Central memory CD8-positive, alpha-beta T cell (primary cell): ENCODE measurements around the gene POLE2.
"Not testable (repeated sequence)": the region's sequence is repeated elsewhere in the genome, so short reads cannot be mapped to it uniquely, and the experiment has no call there.

Source experiments
- ATAC-seq: fragments of 150-1000 bp; cut with Tn5 transposase; replicated peaks from 2 replicates; pipeline ENCODE4 v1.10.0; 2022; ENCODE audit warnings: mild to moderate bottlenecking, moderate FRiP score, moderate number of reproducible peaks; ENCODE audit not compliant: poor library complexity, severe bottlenecking; ENCODE audit errors: extremely low read depth
- DNase-seq, 2 donors: peaks; one replicate each; pipeline ENCODE4 v3.0.0; 2021; ENCODE audit warnings: low spot score in 2 of 2
- H3K27ac Mint-ChIP-seq: one replicate; pipeline ENCODE4 v1.8.0; 2022; ENCODE audit warnings: low read depth, mild to moderate bottlenecking, moderate library complexity, mixed read lengths
- H3K27me3 Mint-ChIP-seq: one replicate; pipeline ENCODE4 v1.8.0; 2022; ENCODE audit warnings: mixed read lengths
- H3K36me3 Mint-ChIP-seq: one replicate; pipeline ENCODE4 v1.8.0; 2022; ENCODE audit warnings: mild to moderate bottlenecking, moderate library complexity, mixed read lengths; ENCODE audit not compliant: insufficient read depth
- H3K4me1 Mint-ChIP-seq: one replicate; pipeline ENCODE4 v1.8.0; 2022; ENCODE audit warnings: mixed read lengths
- H3K4me3 Mint-ChIP-seq: one replicate; pipeline ENCODE4 v1.8.0; 2022; ENCODE audit warnings: mild to moderate bottlenecking, moderate library complexity, mixed read lengths
- H3K9me3 Mint-ChIP-seq: one replicate; pipeline ENCODE4 v1.8.0; 2022; ENCODE audit warnings: mixed read lengths

Gene POLE2

DNA sequence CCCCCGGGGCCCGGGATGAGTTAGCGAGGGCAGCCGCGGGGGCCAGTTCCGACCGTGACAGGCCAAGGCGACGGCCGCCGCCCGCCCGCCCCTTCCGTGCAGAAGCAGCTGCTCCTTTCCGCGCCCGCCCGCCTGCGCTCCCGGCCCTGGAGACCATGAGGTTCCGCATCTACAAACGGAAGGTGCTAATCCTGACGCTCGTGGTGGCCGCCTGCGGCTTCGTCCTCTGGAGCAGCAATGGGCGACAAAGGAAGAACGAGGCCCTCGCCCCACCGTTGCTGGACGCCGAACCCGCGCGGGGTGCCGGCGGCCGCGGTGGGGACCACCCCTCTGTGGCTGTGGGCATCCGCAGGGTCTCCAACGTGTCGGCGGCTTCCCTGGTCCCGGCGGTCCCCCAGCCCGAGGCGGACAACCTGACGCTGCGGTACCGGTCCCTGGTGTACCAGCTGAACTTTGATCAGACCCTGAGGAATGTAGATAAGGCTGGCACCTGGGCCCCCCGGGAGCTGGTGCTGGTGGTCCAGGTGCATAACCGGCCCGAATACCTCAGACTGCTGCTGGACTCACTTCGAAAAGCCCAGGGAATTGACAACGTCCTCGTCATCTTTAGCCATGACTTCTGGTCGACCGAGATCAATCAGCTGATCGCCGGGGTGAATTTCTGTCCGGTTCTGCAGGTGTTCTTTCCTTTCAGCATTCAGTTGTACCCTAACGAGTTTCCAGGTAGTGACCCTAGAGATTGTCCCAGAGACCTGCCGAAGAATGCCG lies 66.7 kb downstream of the POLE2 start:
- Mint-ChIP-seq H3K36me3 (peaks cover 52% of the 10 kb centered on the region), H3K27me3 (no peaks in the 10 kb centered on the region), H3K4me3 (peak overlapping the region; percentile 97), H3K9me3 (no peaks in the 10 kb centered on the region), H3K4me1 (peaks cover 55% of the 10 kb centered on the region), H3K27ac (peak overlapping the region; percentile 100)
- ATAC-seq (peak; percentile 7), DNase-seq (no peak)

DNA sequence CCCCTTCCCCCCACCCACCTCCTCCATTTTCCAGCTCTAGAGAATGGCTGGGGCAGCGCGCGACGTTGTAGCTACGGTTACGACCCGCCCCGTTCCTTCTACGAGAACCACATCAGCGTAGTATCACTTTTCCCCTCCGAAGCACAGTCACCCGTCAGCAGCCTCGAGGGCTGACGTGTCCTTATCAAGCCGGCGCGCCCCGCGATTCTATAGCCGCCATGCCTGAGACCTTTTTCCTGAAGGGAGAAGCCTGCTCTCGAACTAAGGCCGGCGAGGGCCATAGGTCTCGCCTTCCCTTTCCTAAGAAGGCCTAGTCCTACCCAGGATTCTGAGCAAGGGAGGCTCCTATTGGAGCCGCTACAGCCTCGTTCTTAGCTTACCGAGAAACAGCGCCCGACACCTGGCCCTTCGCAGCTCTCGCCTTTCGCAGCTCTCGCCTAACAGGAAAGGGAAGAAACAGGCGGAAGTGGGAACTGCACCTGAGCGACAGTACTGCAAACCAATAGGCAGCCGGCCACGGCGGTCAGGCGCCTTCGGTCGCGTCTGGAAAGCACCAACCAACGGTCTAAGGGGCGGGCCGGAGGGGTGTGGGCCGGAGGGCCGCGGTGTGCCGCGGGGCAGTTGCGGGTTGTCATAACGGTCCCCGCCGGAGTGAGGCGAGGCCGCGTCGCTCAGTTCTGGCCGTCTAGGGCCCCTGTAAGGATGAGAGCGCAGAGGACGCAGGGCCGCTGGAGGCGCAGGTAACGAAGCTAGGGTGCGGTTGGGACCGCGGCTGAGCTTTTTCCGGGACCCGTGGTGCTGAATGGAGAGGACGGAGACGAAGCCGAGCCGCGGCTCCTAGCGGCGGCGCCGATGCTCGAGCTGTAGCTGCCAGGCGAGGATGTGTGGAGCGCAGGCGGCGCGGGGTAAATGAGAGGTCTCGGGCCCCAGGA lies 67.6 kb downstream of the POLE2 start, which contains the start of the genes MGAT2 and RPL36AL:
Gene MGAT2 (plus strand): TSS at position 618 of the 932 bp plus-strand sequence. CDS start 470 bp downstream, outside the sequence.
Gene RPL36AL (minus strand): TSS at position 445 of the 932 bp plus-strand sequence. CDS start 1,522 bp downstream, outside the sequence.
- Mint-ChIP-seq H3K36me3 (peaks cover 51% of the 10 kb centered on the region), H3K4me3 (peak within 1 kb of the TSS; percentile 97)

DNA sequence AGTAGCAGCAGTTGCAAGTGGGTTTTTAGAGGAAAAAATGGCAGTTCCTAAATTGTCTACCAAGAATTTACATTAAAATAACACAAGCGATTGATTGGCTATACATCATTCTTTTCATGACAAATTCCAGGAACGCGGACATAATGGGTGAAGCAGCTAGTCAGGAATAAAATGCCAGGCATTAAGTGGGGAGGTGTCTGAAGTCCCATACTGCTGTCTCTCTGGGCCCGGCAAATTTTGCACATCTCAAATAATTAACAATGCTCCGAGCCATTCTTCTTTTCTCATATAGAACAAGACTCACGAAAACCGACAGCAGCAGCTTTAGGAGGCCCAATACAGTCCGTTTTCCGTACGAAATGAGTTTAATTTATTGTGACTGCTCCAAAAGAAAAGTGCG lies 68.3 kb downstream of the POLE2 start:
- no peaks in the 10 kb centered on the region for H3K27me3 Mint-ChIP-seq
- H3K9me3 Mint-ChIP-seq: no peaks in the 10 kb centered on the region
- peak; percentile 0 for ATAC-seq
- peaks cover 50% of the 10 kb centered on the region for H3K4me1 Mint-ChIP-seq
- peak overlapping the region; percentile 100 for H3K27ac Mint-ChIP-seq
- H3K36me3 Mint-ChIP-seq: peaks cover 51% of the 10 kb centered on the region
- peak overlapping the region; percentile 97 for H3K4me3 Mint-ChIP-seq
- no peak for DNase-seq

More for the DNA sequence above, 67.6 kb downstream of the POLE2 start, which contains the start of the genes MGAT2 and RPL36AL:
- DNase-seq: peak; percentile 89 to 91
- H3K27ac Mint-ChIP-seq: peak within 1 kb of the TSS; percentile 100
- H3K9me3 Mint-ChIP-seq: no peaks in the 10 kb centered on the region
- no peaks in the 10 kb centered on the region for H3K27me3 Mint-ChIP-seq
- peak; percentile 79 for ATAC-seq
- peaks cover 51% of the 10 kb centered on the region for H3K4me1 Mint-ChIP-seq

DNA sequence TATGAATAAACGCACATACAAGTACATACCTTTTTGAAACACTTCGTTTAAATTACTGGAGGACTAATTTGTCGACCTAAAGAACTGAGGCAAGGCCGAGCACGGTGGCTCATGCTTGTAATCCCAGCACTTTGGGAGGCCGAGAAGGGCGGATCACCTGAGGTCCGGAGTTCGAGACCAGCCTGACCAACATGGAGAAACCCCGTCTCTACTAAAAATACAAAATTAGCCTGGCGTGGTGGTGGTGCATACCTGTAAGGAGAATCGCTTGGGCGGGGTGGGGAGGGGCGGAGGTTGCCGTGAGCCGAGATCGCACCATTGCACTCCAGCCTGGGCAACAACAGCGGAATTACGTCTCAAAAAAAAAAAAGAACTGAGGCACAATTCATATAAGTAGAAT lies 68.7 kb downstream of the POLE2 start:
- not testable (repeated sequence) for ATAC-seq, H3K9me3 Mint-ChIP-seq, H3K27me3 Mint-ChIP-seq, DNase-seq
- Mint-ChIP-seq H3K4me3 (peak overlapping the region; percentile 97), H3K27ac (peak overlapping the region; percentile 100), H3K4me1 (peaks cover 48% of the 10 kb centered on the region), H3K36me3 (peaks cover 50% of the 10 kb centered on the region)

DNA sequence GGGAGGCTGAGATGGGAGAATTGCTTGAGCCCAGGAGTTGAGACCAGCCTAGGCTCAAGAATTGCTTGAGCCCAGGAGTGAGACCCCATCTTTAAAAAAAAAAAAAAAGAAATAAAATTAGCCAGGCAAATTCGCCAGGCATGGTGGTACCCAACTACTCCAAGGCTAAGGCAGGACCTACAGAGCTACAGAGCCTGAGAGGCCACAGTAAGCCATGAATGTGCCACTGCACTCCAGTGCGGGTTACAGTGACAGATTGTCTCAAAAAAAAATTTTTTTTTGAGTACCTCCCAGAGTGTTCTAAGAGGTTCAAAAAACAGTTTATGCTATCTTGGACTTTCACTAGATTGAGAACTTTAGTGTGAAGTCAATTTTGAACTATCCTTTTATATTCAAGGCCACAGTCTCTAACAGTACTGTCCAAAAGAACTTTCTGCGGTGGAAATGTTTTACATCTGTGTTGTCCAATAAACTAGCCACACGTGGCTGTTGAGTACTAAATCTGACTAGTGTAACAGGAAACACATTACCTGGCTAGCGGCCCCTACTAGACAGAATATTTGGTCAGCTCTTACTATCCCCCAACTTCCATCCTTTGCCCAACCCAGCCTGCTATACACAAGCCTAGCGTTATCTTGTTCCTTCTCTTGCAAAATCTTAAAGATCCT lies 70.0 kb downstream of the POLE2 start:
- peaks cover 50% of the 10 kb centered on the region for H3K36me3 Mint-ChIP-seq
- peaks cover 44% of the 10 kb centered on the region for H3K4me1 Mint-ChIP-seq
- DNase-seq (no peak), ATAC-seq (no peak)
- peak overlapping the region; percentile 100 for H3K27ac Mint-ChIP-seq
- H3K9me3 Mint-ChIP-seq: no peaks in the 10 kb centered on the region
- no peaks in the 10 kb centered on the region for H3K27me3 Mint-ChIP-seq
- no peak overlapping the region for H3K4me3 Mint-ChIP-seq

DNA sequence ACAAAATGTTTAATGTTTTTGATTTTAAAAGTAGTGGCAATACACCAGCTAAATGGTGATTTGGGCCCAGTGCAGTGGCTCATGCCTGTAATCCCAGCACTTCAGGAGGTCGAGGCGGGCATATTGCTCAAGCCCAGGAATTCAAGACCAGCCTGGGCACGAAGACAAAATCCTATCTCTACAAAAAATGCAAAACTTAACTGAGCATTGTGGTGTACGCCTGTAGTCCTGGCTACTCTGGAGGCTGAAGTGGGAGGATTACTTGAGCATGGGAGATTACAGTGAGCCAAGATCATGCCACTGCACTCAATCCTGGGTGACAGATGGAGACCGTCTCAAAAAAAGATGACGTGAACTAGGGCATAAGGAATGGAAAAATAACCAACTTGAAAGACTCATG lies 72.2 kb downstream of the POLE2 start:
- H3K4me1 Mint-ChIP-seq: peaks cover 26% of the 10 kb centered on the region
- H3K27me3 Mint-ChIP-seq: no peaks in the 10 kb centered on the region
- ATAC-seq (no peak), DNase-seq (no peak)
- no peaks in the 10 kb centered on the region for H3K9me3 Mint-ChIP-seq
- no peak overlapping the region for H3K4me3 Mint-ChIP-seq
- H3K27ac Mint-ChIP-seq: peak overlapping the region; percentile 71
- H3K36me3 Mint-ChIP-seq: peaks cover 43% of the 10 kb centered on the region

DNA sequence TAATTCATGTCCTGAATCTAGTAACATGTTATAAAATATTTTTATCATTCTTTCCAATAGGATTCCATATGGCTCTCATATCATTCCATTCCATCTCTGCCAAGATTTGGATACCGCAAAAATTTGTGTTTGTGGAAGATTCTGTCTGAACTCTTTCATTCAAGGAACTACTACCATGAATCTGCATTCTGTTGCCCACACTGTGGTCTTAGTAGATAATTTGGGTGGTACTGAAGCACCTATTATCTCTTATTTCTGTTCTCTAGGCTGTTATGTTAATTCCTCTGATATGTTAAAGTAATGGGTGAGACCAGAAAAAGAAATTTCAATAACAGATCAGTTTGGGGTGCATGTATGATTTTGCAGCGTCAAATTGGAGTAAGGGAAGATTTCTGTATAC lies 73.8 kb downstream of the POLE2 start:
- ATAC-seq (no peak), DNase-seq (no peak)
- Mint-ChIP-seq H3K27ac (no peak overlapping the region), H3K27me3 (no peaks in the 10 kb centered on the region), H3K36me3 (peaks cover 30% of the 10 kb centered on the region), H3K4me3 (no peak overlapping the region), H3K9me3 (no peaks in the 10 kb centered on the region), H3K4me1 (peaks cover 17% of the 10 kb centered on the region)

DNA sequence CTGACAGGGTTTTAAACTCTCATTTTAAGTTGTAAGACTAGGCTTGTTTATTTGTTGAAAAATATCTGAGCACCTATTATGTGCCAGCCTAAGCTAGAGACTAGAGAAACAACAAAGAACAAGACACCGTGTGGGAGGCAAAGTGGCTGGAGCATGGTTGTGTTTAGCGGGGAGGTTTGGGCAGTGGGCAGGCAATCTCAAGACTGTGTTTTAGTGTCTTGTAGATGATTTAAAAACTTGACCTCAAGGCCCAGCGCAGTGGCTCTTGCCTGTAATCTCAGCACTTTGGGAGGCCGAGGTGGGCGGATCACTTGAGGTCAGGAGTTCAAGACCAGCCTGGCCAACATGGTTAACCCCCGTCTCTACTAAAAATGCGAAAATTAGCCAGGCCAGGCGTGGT lies 75.3 kb downstream of the POLE2 start:
- Mint-ChIP-seq H3K4me3 (no peak overlapping the region), H3K27me3 (no peaks in the 10 kb centered on the region), H3K36me3 (peaks cover 15% of the 10 kb centered on the region), H3K4me1 (peaks cover 4% of the 10 kb centered on the region), H3K27ac (no peak overlapping the region), H3K9me3 (no peaks in the 10 kb centered on the region)
- DNase-seq: no peak
- ATAC-seq: no peak

DNA sequence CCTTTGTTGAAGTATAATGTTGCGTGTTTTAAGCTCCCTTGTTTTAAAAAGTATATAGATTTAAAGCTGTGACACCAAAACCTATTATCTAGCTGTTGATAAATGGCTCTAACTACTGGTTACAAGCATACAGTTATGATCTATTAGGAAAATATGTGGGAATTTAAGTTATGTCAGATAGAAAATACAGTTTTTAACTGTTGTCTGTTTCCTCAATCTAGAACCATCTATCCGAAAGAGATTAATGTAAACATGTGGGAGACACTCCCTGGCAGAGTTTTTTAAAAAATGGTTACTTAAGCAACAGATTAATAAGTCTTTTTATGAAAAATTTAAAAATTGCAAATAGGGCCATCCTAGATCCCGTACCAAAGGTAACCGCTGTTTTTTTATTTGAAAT lies 75.8 kb downstream of the POLE2 start:
- Mint-ChIP-seq H3K4me3 (no peak overlapping the region), H3K36me3 (peaks cover 12% of the 10 kb centered on the region), H3K4me1 (peaks cover under 1% of the 10 kb centered on the region), H3K27me3 (no peaks in the 10 kb centered on the region), H3K9me3 (no peaks in the 10 kb centered on the region), H3K27ac (no peak overlapping the region)
- DNase-seq (no peak), ATAC-seq (no peak)

DNA sequence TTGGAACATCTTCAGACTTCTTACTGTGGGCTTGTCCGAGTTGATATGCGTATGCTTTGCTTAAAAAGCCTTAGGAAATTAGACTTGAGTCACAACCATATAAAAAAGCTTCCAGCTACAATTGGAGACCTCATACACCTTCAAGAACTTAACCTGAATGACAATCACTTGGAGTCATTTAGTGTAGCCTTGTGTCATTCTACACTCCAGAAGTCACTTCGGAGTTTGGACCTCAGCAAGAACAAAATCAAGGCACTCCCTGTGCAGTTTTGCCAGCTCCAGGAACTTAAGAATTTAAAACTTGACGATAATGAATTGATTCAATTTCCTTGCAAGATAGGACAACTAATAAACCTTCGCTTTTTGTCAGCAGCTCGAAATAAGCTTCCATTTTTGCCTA lies 80.4 kb downstream of the POLE2 start:
- no peaks in the 10 kb centered on the region for H3K27me3 Mint-ChIP-seq
- ATAC-seq: no peak
- no peaks in the 10 kb centered on the region for H3K4me1 Mint-ChIP-seq
- peaks cover 16% of the 10 kb centered on the region for H3K36me3 Mint-ChIP-seq
- no peak overlapping the region for H3K4me3 Mint-ChIP-seq
- no peaks in the 10 kb centered on the region for H3K9me3 Mint-ChIP-seq
- no peak for DNase-seq
- no peak overlapping the region for H3K27ac Mint-ChIP-seq

DNA sequence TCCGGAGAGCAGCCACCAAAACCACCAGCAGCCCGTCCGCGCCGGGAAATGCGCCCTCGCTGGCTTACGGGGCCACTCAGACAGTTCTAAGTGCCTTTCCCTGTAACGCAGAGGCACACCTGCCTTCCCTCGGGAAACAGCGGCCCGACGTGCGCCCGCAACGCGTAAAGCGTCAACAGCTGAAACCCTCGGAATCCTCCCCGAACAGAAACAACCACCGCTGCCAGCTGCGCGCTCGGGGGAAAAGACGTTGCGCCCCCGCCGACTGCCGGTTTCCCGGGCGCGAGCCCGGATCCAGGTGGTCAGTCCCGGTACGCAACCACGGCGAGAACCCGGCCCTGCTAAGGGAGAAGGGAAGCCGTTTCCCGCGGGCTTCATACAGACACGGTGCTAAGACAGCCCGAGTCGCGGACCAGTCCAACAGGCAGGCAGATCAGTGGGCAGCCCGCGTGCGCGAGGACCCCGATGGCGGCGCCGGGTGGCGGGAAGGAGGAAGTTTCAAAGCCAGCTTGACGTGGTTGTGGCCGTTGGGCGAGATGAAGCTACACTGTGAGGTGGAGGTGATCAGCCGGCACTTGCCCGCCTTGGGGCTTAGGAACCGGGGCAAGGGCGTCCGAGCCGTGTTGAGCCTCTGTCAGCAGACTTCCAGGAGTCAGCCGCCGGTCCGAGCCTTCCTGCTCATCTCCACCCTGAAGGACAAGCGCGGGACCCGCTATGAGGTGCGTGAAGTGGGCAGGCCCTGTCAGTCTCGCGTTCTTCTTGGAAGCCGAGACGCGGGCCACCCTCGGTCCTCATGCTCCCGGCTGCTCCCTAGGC lies 89.3 kb downstream of the POLE2 start, which contains the start of gene LRR1:
Gene LRR1 (plus strand): TSS at position 456 of the 816 bp plus-strand sequence. CDS start 81 bp downstream, at position 537.
- H3K9me3 Mint-ChIP-seq: no peaks in the 10 kb centered on the region
- ATAC-seq: peak; percentile 78
- H3K4me1 Mint-ChIP-seq: peaks cover 15% of the 10 kb centered on the region

More for the DNA sequence above, 89.3 kb downstream of the POLE2 start, which contains the start of gene LRR1:
- Mint-ChIP-seq H3K27me3 (no peaks in the 10 kb centered on the region), H3K27ac (peak within 1 kb of the TSS; percentile 97), H3K4me3 (peak within 1 kb of the TSS; percentile 98), H3K36me3 (peaks cover 17% of the 10 kb centered on the region)
- DNase-seq: peak; percentile 82 to 86
